GM12873 (cell line): Measurements from ENCODE around the gene TLE3.

Experiments
- TF ChIP-seq, protein P1 (sequence below): IDR thresholded peaks from 2 replicates; pipeline ENCODE4 v1.5.1; 2012; ENCODE audit warnings: low read depth, mild to moderate bottlenecking, moderate library complexity, low read length, control low read depth; ENCODE audit not compliant: insufficient read depth; ENCODE audit errors: missing control alignments

Gene TLE3

DNA sequence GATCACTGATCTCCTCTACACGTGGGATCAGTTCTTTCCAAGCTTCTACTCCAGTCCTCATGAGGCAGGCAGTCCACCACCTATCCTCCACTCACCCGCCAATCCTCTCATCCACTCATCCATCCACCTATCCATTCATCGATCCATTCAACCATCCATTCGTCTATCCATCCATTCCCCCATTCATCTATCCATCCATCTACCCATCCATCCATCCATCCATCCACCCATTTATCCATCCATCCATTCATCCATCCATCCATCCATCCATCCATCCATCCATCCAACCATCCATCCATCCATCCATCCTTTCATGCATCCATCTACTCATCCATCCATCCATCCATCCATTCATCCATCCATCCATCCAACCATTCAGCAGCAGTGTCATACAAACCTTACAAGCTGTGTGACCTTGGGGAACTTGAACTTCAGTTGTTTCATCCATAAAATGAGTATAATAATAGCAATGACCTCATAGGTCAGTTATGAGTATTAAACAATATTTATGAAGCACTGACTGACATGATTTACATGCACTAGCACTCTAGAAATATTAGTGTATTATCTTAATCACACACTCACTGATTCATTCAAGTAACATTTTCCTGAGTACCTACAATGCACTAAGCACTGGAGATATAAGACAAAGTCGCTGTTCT is 55.0 kb downstream of the TLE3 start:
- TF ChIP-seq, protein P1, sequence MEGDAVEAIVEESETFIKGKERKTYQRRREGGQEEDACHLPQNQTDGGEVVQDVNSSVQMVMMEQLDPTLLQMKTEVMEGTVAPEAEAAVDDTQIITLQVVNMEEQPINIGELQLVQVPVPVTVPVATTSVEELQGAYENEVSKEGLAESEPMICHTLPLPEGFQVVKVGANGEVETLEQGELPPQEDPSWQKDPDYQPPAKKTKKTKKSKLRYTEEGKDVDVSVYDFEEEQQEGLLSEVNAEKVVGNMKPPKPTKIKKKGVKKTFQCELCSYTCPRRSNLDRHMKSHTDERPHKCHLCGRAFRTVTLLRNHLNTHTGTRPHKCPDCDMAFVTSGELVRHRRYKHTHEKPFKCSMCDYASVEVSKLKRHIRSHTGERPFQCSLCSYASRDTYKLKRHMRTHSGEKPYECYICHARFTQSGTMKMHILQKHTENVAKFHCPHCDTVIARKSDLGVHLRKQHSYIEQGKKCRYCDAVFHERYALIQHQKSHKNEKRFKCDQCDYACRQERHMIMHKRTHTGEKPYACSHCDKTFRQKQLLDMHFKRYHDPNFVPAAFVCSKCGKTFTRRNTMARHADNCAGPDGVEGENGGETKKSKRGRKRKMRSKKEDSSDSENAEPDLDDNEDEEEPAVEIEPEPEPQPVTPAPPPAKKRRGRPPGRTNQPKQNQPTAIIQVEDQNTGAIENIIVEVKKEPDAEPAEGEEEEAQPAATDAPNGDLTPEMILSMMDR: no peak

DNA sequence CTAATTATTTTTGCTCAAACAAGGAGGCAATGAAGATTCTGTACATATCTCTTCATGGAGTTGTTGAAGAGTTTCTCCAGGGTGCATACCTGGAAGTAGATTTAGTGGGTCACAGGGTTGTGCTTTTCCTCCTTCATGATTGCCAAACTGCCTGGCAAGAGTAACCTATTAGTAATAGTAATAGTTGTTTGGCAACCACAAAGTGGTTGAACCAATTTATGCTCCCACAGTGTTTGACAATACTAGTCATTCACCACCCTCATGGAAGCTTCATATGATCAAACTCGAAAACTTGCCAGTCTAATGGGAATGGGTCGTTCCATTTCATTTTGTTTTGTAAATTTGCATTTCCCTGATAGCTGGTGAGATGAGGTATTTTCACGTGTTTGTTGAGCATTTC is 57.8 kb downstream of the TLE3 start:
- TF ChIP-seq, protein P1: no peak

DNA sequence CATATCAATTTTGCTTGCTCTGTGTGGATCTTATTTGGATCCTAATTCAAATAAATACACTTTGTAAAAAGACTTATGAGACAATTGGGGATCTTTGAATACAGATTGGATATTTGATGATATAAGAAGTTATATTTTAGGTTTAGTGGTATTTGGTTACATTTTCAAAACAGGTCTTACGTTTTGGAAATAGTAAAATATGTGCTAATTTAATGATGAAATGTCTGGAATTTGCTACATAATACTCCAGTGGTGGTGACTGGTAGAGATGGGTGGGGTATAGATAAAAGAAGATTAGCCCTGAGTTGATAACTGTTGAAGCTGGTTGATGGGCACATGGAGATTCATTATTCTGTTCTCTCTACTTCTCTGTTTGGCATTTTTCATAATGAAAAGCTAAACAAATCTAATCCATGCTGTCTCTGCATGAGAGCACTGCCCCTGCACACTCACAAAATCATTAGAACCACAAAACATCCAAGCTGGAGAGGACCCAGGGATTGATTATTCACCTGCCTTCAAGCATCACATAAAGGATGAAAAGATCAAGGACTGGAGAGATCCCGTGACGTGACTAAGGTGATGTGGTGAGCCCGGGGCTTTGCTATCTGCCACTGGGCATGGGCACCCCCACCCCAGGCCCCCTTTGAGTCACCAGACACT is 58.9 kb downstream of the TLE3 start:
- TF ChIP-seq, protein P1: no peak

DNA sequence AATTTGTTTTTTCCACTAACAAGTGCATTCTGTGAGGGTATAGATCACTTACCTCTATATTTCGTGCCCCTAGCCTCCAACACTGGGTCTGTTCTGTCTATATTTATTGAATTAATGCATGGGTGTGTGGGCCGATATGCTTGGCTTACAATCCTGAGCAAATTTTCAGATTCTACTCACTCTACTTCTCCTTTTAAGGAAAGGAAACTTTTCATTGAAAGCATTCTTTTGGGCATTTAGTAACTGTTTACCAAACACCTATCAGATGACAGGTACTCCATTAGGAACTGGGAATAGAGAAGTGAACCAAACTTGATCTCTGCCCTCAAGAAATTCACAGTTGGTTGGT is 60.5 kb downstream of the TLE3 start:
- TF ChIP-seq, protein P1: no peak

DNA sequence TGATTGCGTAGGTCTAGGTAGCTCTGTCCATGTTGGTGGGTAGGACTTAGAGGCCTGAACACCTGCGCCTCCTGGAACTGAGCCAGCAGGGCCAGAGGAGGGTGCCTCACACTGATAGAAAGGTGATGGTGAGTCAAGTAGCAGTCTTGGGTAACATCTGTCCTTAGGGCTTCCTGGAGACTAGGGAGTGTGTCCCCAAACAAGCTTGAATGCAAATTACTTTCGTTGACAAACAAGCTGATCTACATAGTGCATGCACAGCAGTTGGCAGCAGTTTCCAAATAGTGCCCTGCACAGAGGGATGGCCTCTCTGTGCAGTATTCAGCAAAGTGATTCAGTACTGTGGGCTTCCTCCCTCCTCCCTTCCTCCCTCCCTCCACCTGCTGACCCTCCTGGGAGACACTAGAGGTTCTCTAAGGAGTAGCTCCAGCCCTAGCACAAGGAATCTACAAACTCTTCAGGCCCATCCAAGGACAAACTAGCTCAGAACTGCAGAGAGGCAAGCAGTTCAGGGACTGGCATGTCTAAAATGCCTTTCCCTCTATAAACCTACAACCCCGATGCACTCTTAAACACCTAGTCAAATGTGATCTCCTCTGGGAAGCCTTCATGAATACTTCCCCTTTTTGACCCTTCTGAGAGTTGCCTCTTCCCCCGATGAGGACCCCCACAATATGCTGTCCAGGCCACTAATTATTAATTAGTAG is 61.0 kb downstream of the TLE3 start:
- TF ChIP-seq, protein P1: no peak

DNA sequence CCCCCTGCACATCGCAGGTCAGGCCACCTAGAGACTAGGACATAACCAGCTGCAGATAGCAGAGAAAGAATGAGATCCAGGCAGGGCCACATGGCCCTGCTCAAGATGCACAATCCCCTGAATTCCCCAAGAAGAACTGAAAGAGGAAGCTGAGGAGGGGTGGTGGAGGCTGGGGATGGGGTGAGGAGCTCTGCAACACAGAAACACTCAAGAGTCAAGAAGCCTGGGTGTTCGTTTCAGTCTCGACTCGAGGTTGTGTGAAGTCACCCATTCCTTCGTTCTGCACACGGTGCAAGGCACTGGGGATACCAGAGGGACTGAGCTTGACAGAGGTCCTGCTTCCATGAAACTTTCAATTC is 62.0 kb downstream of the TLE3 start:
- TF ChIP-seq, protein P1: no peak

DNA sequence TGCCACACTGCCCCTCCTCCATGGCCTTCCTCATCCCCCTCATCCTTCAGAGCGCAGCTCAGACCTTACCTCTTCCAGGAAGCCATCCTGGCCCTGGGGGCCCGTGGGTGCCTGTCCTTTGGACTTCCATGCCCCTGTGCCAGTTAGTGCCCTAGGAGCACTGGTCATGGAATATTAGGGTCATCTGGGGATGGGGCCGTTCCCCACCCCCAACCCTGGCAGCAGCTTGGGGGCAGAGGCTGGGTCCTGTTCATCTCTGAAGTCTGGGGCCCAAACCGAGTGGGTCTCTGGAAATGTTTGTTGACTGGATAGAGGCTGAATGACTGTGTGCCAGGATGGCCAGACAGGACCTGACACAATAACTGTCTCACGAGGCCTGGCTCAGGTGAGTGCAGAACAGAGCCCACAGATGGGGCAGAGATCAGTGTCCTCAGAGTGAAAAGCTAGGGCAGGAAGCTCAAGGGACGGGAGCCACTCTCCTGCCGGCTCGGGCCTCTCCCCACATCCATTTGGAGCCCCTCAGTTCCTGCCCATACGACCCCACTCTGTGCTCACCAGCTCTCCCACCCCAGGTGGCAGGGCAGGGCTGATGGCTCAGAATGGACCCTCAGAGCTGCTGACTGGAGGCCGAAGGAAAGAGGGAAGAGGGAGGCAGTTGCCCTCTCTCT is 62.5 kb downstream of the TLE3 start:
- TF ChIP-seq, protein P1: no peak
